ENCODE measurements around the gene MATN3. TPM values are rescaled to one million over a fixed set of nuclear protein-coding genes. Genes with fewer than 3 reads are reported as not detected.

Gene MATN3
- polyA plus RNA-seq, 1 donor (not counting 4 experiments of a cell fraction or from before 2014, with no cell fraction given) = 1.4 TPM

DNA sequence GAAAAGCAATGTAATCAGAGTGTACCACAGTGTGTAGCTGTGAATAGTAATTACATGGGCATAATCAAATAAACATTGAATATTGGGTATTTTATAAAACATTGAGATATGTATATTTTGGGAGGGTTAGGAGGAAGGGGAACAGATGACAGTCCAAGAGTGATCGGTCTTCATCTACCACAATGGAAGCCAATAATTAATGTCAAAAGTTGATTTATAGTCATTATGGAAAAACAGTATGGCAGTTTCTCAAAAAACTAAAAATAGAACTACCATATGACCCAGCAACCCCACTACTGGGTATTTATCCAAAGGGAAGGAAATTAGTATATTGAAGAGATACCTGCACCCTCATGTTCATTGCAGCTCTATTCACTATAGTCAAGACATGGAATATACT is 44.8 kb upstream of the MATN3 start:
- Histone ChIP-seq H3K4me2 (ENCODE audit: control insufficient read depth, extremely low read depth, insufficient read depth, low read depth, low read length) (no peak overlapping the region), H3K36me3 (ENCODE audit: control insufficient read depth in 2 of 2, extremely low read depth in 1 of 2, insufficient read depth in 2 of 2, low read length in 2 of 2) (no peaks in the 10 kb centered on the region), H3K9me1 (ENCODE audit: control insufficient read depth, extremely low read depth, insufficient read depth, low read length) (no peaks in the 10 kb centered on the region), H3K27ac (ENCODE audit: control insufficient read depth, insufficient read depth, low read length) (no peak overlapping the region), H4K20me1 (ENCODE audit: control insufficient read depth, extremely low read depth, insufficient read depth, low read length) (no peaks in the 10 kb centered on the region), H3K4me3 (ENCODE audit: control insufficient read depth in 2 of 3, extremely low read depth in 1 of 3, insufficient read depth in 2 of 3, low read depth in 1 of 3, low read length in 3 of 3) (no peak overlapping the region), H3K9ac (ENCODE audit: control insufficient read depth, extremely low read depth, insufficient read depth, low read length) (no peak overlapping the region), H3K4me1 (ENCODE audit: control insufficient read depth, extremely low read depth, insufficient read depth, low read length) (peaks cover 10% of the 10 kb centered on the region), H3K9me3 (ENCODE audit: control insufficient read depth, low read depth, low read length) (no peaks in the 10 kb centered on the region), H3K79me2 (ENCODE audit: control insufficient read depth, insufficient read depth, low read length) (no peaks in the 10 kb centered on the region), H3K27me3 (ENCODE audit: control insufficient read depth, extremely low read depth, insufficient read depth, low read length) (no peaks in the 10 kb centered on the region), H2AFZ (ENCODE audit: control insufficient read depth, low read length) (no peak overlapping the region)
- dilution Hi-C loops (cut with MboI; ENCODE audit: extremely low pct_ligation_motif_present, low sequenced_read_pairs) = no loop called here
- DNase-seq (ENCODE audit: low read depth, low spot score) (no peak), FAIRE-seq (no peak)
- TF ChIP-seq EZH2 (IDR thresholded peaks at IDR 0.05; ENCODE audit: low read length) = no peak
- TF ChIP-seq, protein P1, sequence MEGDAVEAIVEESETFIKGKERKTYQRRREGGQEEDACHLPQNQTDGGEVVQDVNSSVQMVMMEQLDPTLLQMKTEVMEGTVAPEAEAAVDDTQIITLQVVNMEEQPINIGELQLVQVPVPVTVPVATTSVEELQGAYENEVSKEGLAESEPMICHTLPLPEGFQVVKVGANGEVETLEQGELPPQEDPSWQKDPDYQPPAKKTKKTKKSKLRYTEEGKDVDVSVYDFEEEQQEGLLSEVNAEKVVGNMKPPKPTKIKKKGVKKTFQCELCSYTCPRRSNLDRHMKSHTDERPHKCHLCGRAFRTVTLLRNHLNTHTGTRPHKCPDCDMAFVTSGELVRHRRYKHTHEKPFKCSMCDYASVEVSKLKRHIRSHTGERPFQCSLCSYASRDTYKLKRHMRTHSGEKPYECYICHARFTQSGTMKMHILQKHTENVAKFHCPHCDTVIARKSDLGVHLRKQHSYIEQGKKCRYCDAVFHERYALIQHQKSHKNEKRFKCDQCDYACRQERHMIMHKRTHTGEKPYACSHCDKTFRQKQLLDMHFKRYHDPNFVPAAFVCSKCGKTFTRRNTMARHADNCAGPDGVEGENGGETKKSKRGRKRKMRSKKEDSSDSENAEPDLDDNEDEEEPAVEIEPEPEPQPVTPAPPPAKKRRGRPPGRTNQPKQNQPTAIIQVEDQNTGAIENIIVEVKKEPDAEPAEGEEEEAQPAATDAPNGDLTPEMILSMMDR (optimal IDR thresholded peaks at IDR 0.05 in 1 of 3, IDR thresholded peaks at IDR 0.05 in 1 of 3, conservative IDR thresholded peaks at IDR 0.05 in 1 of 3; ENCODE audit: extremely low read depth in 1 of 3, insufficient read depth in 2 of 3, low read length in 3 of 3) = no peak

DNA sequence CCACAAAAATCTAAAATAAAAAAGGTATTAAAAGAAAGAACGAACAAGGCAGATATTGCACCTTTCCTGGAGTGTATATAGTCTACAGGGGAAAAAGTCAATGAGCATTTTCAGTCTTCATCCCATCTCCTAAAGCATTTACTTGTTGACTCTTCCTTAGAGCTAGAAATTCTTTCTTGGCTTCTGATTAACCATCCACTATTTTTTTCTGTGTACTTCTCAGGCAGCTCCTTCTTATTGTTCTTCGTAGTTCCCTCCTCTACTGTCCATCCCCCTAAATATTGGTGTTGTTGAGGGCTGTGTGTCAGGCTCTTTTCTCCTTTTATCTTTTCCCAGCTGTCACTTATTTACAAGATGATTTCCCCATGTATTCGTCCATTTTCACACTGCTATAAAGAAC is 42.5 kb upstream of the MATN3 start:
- no peak for FAIRE-seq
- Histone ChIP-seq H3K4me3 (ENCODE audit: control insufficient read depth in 2 of 3, extremely low read depth in 1 of 3, insufficient read depth in 2 of 3, low read depth in 1 of 3, low read length in 3 of 3) (no peak overlapping the region), H3K9me1 (ENCODE audit: control insufficient read depth, extremely low read depth, insufficient read depth, low read length) (no peaks in the 10 kb centered on the region), H3K27me3 (ENCODE audit: control insufficient read depth, extremely low read depth, insufficient read depth, low read length) (no peaks in the 10 kb centered on the region), H3K4me2 (ENCODE audit: control insufficient read depth, extremely low read depth, insufficient read depth, low read depth, low read length) (no peak overlapping the region), H4K20me1 (ENCODE audit: control insufficient read depth, extremely low read depth, insufficient read depth, low read length) (peaks cover 3% of the 10 kb centered on the region), H3K36me3 (ENCODE audit: control insufficient read depth in 2 of 2, extremely low read depth in 1 of 2, insufficient read depth in 2 of 2, low read length in 2 of 2) (no peaks in the 10 kb centered on the region), H3K9ac (ENCODE audit: control insufficient read depth, extremely low read depth, insufficient read depth, low read length) (no peak overlapping the region), H3K27ac (ENCODE audit: control insufficient read depth, insufficient read depth, low read length) (no peak overlapping the region), H3K9me3 (ENCODE audit: control insufficient read depth, low read depth, low read length) (no peaks in the 10 kb centered on the region), H3K79me2 (ENCODE audit: control insufficient read depth, insufficient read depth, low read length) (peaks cover 14% of the 10 kb centered on the region), H2AFZ (ENCODE audit: control insufficient read depth, low read length) (no peak overlapping the region), H3K4me1 (ENCODE audit: control insufficient read depth, extremely low read depth, insufficient read depth, low read length) (peaks cover 14% of the 10 kb centered on the region)
- no peak for TF ChIP-seq EZH2 (IDR thresholded peaks at IDR 0.05; ENCODE audit: low read length)
- TF ChIP-seq, protein P1 (optimal IDR thresholded peaks at IDR 0.05 in 1 of 3, IDR thresholded peaks at IDR 0.05 in 1 of 3, conservative IDR thresholded peaks at IDR 0.05 in 1 of 3; ENCODE audit: extremely low read depth in 1 of 3, insufficient read depth in 2 of 3, low read length in 3 of 3) = no peak
- dilution Hi-C loops (cut with MboI; ENCODE audit: extremely low pct_ligation_motif_present, low sequenced_read_pairs) = no loop called here
- DNase-seq (ENCODE audit: low read depth, low spot score) = no peak

Measured in keratinocyte (primary cell).